Fibroblast of mammary gland (primary cell): ENCODE results near the gene PLA2G4A.

Experiments used
- DNase-seq: peaks from one replicate; pipeline ENCODE4 v3.0.0-alpha.2; 2010; ENCODE audit warnings: low read depth
- H3K4me3 ChIP-seq: 2 replicates; pipeline ENCODE4 v1.5.1; 2011; ENCODE audit warnings: low read depth, mild to moderate bottlenecking, low read length, moderate library complexity; ENCODE audit not compliant: control insufficient read depth
- TF ChIP-seq, protein P1 (sequence below): conservative IDR thresholded peaks from 2 replicates; pipeline ENCODE4 v1.5.1; 2011; ENCODE audit warnings: low read depth, low read length, inconsistent platforms; ENCODE audit not compliant: control insufficient read depth, insufficient read depth

Gene PLA2G4A

DNA sequence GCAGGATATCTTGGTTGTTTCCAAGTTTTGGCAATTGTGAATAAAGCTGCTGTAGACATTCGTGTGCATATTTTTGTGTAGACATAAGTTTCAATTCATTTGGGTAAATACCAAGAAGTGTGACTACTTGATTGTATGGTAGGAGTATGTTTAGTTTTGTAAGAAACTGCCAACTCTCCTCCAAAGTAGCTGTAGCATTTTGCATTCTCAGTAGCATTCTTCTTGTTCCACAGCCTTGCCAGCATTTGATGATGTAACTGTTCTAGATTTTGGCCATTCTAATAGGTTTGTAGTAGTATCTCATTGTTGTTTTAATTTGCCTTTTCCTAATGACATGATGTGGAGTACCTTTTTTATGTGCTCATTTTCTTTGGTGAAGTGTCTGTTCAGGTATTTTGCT lies 38.6 kb upstream of the PLA2G4A start:
- H3K4me3 ChIP-seq, result no peak overlapping the region
- TF ChIP-seq, protein P1, sequence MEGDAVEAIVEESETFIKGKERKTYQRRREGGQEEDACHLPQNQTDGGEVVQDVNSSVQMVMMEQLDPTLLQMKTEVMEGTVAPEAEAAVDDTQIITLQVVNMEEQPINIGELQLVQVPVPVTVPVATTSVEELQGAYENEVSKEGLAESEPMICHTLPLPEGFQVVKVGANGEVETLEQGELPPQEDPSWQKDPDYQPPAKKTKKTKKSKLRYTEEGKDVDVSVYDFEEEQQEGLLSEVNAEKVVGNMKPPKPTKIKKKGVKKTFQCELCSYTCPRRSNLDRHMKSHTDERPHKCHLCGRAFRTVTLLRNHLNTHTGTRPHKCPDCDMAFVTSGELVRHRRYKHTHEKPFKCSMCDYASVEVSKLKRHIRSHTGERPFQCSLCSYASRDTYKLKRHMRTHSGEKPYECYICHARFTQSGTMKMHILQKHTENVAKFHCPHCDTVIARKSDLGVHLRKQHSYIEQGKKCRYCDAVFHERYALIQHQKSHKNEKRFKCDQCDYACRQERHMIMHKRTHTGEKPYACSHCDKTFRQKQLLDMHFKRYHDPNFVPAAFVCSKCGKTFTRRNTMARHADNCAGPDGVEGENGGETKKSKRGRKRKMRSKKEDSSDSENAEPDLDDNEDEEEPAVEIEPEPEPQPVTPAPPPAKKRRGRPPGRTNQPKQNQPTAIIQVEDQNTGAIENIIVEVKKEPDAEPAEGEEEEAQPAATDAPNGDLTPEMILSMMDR, result no peak
- DNase-seq, result no peak

DNA sequence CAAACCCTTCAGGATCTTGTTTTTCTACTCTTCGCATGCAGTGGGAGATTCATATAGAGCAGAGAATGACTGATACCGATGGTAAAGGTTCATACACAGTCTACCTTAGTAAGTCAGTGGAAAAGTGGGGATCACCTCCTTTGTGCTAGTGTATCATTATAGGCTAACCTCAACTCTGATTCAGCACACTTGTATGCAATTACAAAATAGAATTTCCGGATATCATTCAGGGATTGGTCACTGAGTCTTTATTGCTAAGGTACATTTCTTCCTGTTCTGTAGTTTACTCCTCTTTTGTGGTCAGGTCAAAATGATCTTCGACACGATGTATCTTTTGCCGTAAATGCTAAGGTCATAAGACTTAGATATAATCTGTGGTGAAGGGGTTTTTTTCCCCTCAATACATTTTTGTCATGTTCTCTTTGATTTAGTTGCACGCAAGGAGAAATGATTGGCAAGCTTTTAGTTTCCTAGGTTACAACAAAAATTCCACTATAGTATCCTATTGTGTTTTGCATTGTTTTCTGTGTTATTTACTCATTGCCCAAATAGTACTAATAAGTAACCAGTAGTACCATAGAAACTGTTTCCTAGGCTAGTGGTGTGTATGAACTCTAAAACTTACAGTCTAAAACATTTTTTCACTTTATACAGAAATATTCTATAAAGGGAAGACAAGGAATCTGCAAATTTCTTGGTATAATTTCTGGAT lies 35.7 kb upstream of the PLA2G4A start:
- no peak overlapping the region for H3K4me3 ChIP-seq
- DNase-seq, result no peak
- TF ChIP-seq, protein P1, result no peak

DNA sequence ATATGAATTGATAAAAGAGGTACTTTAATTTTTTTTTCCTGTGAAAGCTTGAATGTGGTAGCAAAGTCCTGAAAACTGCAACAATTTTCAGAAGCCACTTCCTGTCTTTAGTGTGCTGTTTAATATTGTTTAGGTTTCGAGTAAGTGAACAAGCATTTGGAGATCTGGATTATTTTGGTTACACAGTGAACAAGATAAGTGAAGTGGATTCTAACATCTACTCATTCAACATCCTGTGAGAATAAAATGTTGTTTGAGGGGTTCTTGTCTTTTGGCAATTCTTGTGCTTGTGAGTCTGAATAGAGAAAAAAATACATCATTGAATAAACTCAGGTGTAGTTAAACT lies 35.2 kb upstream of the PLA2G4A start:
- no peak overlapping the region for H3K4me3 ChIP-seq
- TF ChIP-seq, protein P1, result no peak
- DNase-seq, result no peak

DNA sequence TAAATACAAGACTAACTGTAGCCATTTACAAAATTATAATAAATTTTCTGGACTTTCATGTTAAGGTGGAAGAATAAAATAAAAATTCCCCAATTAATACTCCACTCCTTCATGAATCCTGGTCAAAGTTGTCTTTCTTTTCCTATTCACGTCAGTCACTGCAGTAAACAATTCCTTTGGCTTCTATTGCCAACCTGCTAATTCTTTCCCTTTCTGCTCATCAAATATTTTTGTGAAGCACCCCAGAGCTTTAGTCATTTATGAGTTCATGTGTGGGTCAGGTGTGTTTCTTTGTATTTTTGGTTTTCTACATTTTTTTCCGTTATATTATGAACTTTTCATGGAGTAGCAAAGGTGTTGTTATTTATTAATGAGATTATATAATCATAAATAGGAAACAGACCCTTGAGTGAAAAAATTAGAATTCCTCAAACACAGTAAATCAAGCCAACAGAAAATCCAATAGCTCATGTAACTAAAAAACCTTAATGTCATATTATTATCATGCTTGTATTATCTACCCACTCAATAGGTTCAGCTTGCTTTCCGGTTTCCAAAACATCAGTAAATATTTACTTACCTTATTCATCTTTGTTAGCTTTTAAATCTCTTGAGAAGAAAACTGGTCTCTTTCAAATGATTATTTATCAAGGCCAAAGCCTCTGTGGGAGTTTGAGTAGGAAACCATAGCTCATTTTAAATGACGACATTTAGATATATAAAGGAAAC lies 29.6 kb upstream of the PLA2G4A start:
- DNase-seq, result no peak
- H3K4me3 ChIP-seq, result no peak overlapping the region
- TF ChIP-seq, protein P1, result no peak

DNA sequence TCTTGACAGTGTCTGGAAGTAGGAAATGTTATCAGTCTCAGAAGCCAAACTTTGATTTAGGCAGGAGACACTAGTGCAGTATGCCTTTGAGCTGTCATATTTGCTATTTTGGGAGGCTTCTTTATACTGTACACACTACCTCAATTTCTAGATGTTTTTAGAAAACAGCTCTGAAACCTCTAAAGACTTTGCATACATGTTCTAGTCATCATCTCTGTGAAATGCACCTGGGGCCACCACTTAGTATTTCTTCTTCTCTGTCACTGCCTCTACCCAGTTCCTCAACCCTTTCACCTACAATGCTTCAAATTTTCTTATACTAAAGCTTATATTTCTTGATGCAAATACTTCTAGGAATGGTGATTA lies 29.1 kb upstream of the PLA2G4A start:
- TF ChIP-seq, protein P1, result no peak
- H3K4me3 ChIP-seq, result no peak overlapping the region
- DNase-seq, result no peak

DNA sequence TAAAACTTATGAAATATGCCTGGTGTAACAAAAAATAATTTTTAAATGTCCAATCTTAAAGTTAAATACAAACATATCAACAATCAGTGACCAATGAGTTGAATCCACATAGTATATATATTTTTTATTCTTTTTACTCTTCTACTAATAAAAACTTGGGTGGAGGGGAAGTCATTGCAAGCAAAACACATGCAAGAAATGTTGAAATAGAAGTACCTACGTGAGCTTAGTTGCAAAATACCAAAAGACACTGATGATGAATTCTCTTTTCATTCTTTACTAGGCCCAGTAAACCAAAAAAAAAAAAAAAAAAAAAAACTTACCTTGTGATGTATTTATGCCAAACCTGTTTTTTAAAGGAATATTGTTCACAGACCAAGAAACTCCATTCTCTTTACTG lies 26.4 kb upstream of the PLA2G4A start:
- H3K4me3 ChIP-seq, result no peak overlapping the region
- TF ChIP-seq, protein P1, result no peak
- no peak for DNase-seq
